Skin epidermis (tissue), 12 donors: ENCODE results near the gene TMA16.

Experiments
- H3K27ac ChIP-seq, 21 experiments: fragments of 200-600 bp; sonication (generic) in 11 of 21; one replicate each; pipeline ENCODE4 v1.5.0; 2020; ENCODE audit warnings: mild to moderate bottlenecking in 3 of 21, inconsistent platforms in 2 of 21, moderate library complexity in 2 of 21
- H3K4me3 ChIP-seq, 7 experiments: fragments of 200-600 bp; sonication (generic) in 2 of 7; one replicate each; pipeline ENCODE4 v1.5.0; 2020; ENCODE audit warnings: inconsistent platforms in 2 of 7, mild to moderate bottlenecking in 2 of 7, moderate library complexity in 1 of 7

TMA16 gene

GRCh38 chr4:163556650-163557391 lies 62.3 kb downstream of the TMA16 start:
- Histone ChIP-seq H3K27ac (peak overlapping the region in 2 of 21 experiments; percentile 61 to 75), H3K4me3 (no peak overlapping the region)

- H3K4me3 ChIP-seq, result no peak overlapping the region
- H3K27ac ChIP-seq, result peak overlapping the region in 12 of 21 experiments; percentile 7 to 77 (median 54)
Measured at GRCh38 chr4:163558539-163559044, 64.1 kb downstream of the TMA16 start.

- Histone ChIP-seq H3K4me3 (no peak overlapping the region), H3K27ac (no peak overlapping the region)
Measured at GRCh38 chr4:163562496-163562895, 68.0 kb downstream of the TMA16 start.

DNA sequence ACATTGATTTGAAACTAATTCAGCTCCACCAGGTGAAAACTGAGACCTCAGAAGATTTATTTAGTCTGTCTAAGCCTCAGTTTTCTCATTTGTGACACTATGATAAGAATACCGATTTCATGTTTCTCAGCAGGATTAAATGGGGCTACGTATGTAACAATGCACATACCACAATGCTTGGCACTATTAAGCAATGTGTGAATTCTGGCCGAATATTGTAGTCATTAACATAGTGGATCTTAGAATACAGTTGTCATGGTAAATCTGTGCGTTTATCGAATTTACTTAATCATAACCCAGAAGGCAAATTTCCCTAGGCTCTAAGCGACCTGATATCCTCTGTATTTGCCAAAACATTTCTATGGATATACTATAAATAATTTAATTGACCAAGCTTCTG lies 69.1 kb downstream of the TMA16 start:
- H3K4me3 ChIP-seq, result no peak overlapping the region
- H3K27ac ChIP-seq, result no peak overlapping the region

DNA sequence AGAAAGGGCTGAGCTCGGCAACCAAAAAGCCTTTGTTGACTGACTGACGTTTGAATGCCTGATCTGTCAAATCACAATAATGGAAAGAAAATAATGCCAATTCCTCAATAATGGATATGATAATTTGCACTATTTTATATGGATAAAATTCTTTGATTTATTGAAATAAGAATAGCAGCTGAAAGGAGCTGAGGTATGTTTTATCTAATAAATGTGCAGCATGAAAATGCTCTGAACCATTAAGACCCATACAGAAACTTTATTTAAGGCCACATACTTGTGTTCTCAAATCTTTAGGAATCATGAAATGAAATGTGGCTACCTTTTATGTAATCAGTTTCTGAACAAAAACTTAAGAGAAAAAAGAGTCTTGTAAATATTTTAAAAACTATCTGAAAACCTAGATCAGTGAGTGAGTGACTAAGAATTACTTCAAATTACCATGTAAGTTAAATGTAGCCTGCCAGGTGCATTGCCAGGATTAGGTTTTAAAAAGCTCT lies 69.8 kb downstream of the TMA16 start:
- H3K27ac ChIP-seq, result no peak overlapping the region

GRCh38 chr4:163565226-163566135 lies 71.0 kb downstream of the TMA16 start:
- H3K4me3 ChIP-seq, result no peak overlapping the region
- H3K27ac ChIP-seq, result no peak overlapping the region

More for the DNA sequence above, 69.8 kb downstream of the TMA16 start:
- H3K4me3 ChIP-seq, result no peak overlapping the region

DNA sequence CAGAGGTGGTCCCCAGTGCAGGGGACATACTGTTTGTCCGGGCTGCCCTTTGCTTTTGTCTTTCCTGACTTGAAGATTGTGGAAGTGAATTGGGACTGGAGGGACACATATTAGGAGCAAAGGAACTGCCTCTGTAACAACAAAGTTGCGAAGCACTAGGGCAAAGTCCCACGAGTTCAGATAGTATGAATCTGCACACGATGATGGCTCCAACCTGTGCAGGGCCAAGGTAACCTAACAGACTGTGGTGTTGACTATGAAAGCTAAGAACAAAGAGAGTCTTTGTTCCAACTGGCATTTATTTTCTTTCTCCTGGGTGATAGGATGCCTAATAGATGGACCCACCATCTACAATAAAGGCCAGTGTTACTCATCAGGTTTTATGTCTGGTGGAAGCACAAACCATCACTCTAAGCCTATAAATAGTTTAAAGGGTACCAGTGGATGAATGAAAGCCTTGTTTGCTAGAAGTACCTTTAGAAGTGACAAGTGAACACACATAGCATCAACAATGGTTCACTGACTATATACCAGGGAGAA lies 71.8 kb downstream of the TMA16 start:
- Histone ChIP-seq H3K4me3 (no peak overlapping the region), H3K27ac (no peak overlapping the region)

DNA sequence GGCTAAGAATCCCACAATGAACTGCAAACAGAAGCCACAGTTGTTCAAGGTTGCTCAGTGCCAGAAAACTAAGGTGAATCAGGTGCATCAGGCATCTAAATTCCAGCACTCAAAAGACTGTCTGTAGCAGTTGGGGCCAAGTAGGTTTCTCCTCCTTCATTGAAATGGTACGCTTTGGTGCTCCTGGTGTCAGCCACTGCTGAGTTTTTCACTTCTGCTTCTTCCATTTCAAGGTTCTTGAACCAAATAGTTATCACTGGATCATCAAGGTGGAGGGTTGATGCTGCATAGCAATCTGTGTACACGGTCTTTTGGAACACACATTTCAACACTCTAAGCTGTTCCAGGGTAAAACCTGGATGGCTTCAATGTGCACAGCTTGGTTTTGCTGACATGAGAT lies 74.4 kb downstream of the TMA16 start:
- Histone ChIP-seq H3K27ac (no peak overlapping the region), H3K4me3 (no peak overlapping the region)
